ENCODE results near the gene SAE1.

The SAE1 gene

GRCh38 chr19:47168065-47168464 lies 37.4 kb downstream of the SAE1 start:
- DNase-seq: no peak

GRCh38 chr19:47172666-47173455 lies 42.2 kb downstream of the SAE1 start:
- DNase-seq: no peak

- no peak for DNase-seq
These were observed 45.5 kb downstream of the SAE1 start for GRCh38 chr19:47176071-47176626.

- no peak for DNase-seq
These were observed 46.0 kb downstream of the SAE1 start for GRCh38 chr19:47176627-47177090.

GRCh38 chr19:47179653-47180310 lies 49.1 kb downstream of the SAE1 start:
- DNase-seq: no peak

GRCh38 chr19:47183601-47184000 lies 53.0 kb downstream of the SAE1 start:
- no peak for DNase-seq

GRCh38 chr19:47186446-47187334 lies 56.1 kb downstream of the SAE1 start:
- no peak for DNase-seq

- no peak for DNase-seq
These were observed 56.7 kb downstream of the SAE1 start for GRCh38 chr19:47187335-47187655.

GRCh38 chr19:47187797-47188196 lies 57.2 kb downstream of the SAE1 start:
- no peak for DNase-seq

GRCh38 chr19:47188507-47189033 lies 57.9 kb downstream of the SAE1 start:
- no peak for DNase-seq

- no peak for DNase-seq
These were observed 59.6 kb downstream of the SAE1 start for GRCh38 chr19:47190167-47190727.

GRCh38 chr19:47195434-47195833 lies 64.8 kb downstream of the SAE1 start:
- DNase-seq: no peak

GRCh38 chr19:47197141-47197540 lies 66.5 kb downstream of the SAE1 start:
- no peak for DNase-seq

GRCh38 chr19:47200530-47200929 lies 69.9 kb downstream of the SAE1 start:
- DNase-seq: no peak

- DNase-seq: no peak
These were observed 72.6 kb downstream of the SAE1 start for GRCh38 chr19:47203254-47203653.

- DNase-seq: peak in 1 of 2 experiments; percentile 30
These were observed 78.9 kb downstream of the SAE1 start for GRCh38 chr19:47209319-47210179.

GRCh38 chr19:47210180-47210490 lies 79.5 kb downstream of the SAE1 start:
- DNase-seq: no peak

GRCh38 chr19:47210689-47211316 lies 80.2 kb downstream of the SAE1 start:
- peak in 1 of 2 experiments; percentile 77 for DNase-seq

- DNase-seq: no peak
These were observed 84.9 kb downstream of the SAE1 start for GRCh38 chr19:47215581-47215980.

- DNase-seq: no peak
These were observed 90.6 kb downstream of the SAE1 start for GRCh38 chr19:47221080-47221841.

All from NCI-H524 (cell line).